IgD-negative memory B cell (primary cell): ENCODE results near the gene TRIM69. TPM values are rescaled to one million over a fixed set of nuclear protein-coding genes. Genes with fewer than 3 reads are reported as not detected.

Experiments
- polyA plus RNA-seq: library from polyadenylated mRNA; unstranded; fragments of 300-500 nt; fragmentation: Illumina TruSeq; gene quantifications from one replicate; pipeline ENCODE4 v1.2.3, GENCODE V29; 2021

TRIM69 gene
- polyA plus RNA-seq, 1 donor from 2014 or later = 30.7 TPM

Other genes with a start within 250 kb of the TRIM69 start
- 15.4 TPM for gene EIF3J, start 199.4 kb upstream of the TRIM69 start, polyA plus RNA-seq
- 41.7 TPM for gene SPG11, start 72.9 kb upstream of the TRIM69 start, polyA plus RNA-seq
- gene PATL2, start 25.2 kb upstream of the TRIM69 start, polyA plus RNA-seq = 17.7 TPM
- gene B2M, start 25.0 kb upstream of the TRIM69 start, polyA plus RNA-seq = 23,226 TPM
- gene TERB2, start 220.2 kb downstream of the TRIM69 start, polyA plus RNA-seq = not detected